HEK293 (cell line): ENCODE results near the gene CDC42SE1.
A peak's percentile ranks its signal among the peaks of the same experiment; 100 is the strongest.

Source experiments
- BCL11B ChIP-seq: fragments of 450-650 bp; formaldehyde crosslinking; IDR thresholded peaks from 2 replicates; pipeline ENCODE4 v1.5.1; 2016; ENCODE audit warnings: low read depth, missing biosample characterization, missing genetic modification characterization
- FEZF1 ChIP-seq: fragments of 450-650 bp; formaldehyde crosslinking; IDR thresholded peaks from 2 replicates; pipeline ENCODE4 v1.5.1; 2016; ENCODE audit warnings: missing biosample characterization, missing genetic modification characterization
- GLIS2 ChIP-seq: fragments of 450-650 bp; formaldehyde crosslinking; IDR thresholded peaks from 2 replicates; pipeline ENCODE4 v1.5.1; 2016; ENCODE audit warnings: missing biosample characterization, missing genetic modification characterization
- KLF1 ChIP-seq: fragments of 450-650 bp; formaldehyde crosslinking; IDR thresholded peaks from 2 replicates; pipeline ENCODE4 v1.5.1; 2016; ENCODE audit warnings: missing biosample characterization, missing genetic modification characterization
- KLF16 ChIP-seq: fragments of 450-650 bp; formaldehyde crosslinking; IDR thresholded peaks from 2 replicates; pipeline ENCODE4 v1.5.1; 2017; ENCODE audit warnings: missing biosample characterization, missing genetic modification characterization
- SALL2 ChIP-seq: fragments of 450-650 bp; formaldehyde crosslinking; IDR thresholded peaks from 2 replicates; pipeline ENCODE4 v1.5.0; 2017; ENCODE audit warnings: missing biosample characterization, mild to moderate bottlenecking, missing genetic modification characterization, borderline replicate concordance
- WT1 ChIP-seq: fragments of 450-650 bp; formaldehyde crosslinking; IDR thresholded peaks from 2 replicates; pipeline ENCODE4 v1.5.1; 2016; ENCODE audit warnings: missing biosample characterization, missing genetic modification characterization
- ZBTB1 ChIP-seq: fragments of 450-650 bp; formaldehyde crosslinking; IDR thresholded peaks from 2 replicates; pipeline ENCODE4 v1.5.1; 2016; ENCODE audit warnings: missing biosample characterization, missing genetic modification characterization
- ZFHX2 ChIP-seq: fragments of 450-650 bp; formaldehyde crosslinking; conservative IDR thresholded peaks from 2 replicates; pipeline ENCODE4 v1.5.1; 2016; ENCODE audit warnings: missing biosample characterization, missing genetic modification characterization
- ZNF140 ChIP-seq: fragments of 450-650 bp; formaldehyde crosslinking; IDR thresholded peaks from 2 replicates; pipeline ENCODE4 v1.5.1; 2016; ENCODE audit warnings: missing biosample characterization, missing genetic modification characterization
- ZNF146 ChIP-seq: fragments of 450-650 bp; formaldehyde crosslinking; IDR thresholded peaks from 2 replicates; pipeline ENCODE4 v1.5.1; 2016; ENCODE audit warnings: missing biosample characterization, missing genetic modification characterization
- ZNF155 ChIP-seq: fragments of 450-650 bp; formaldehyde crosslinking; IDR thresholded peaks from 2 replicates; pipeline ENCODE4 v1.5.1; 2016; ENCODE audit warnings: missing biosample characterization, missing genetic modification characterization
- ZNF37A ChIP-seq: fragments of 450-650 bp; IDR thresholded peaks from 2 replicates; pipeline ENCODE4 v1.5.1; 2018; ENCODE audit warnings: missing biosample characterization, missing genetic modification characterization
- ZNF544 ChIP-seq: fragments of 450-650 bp; formaldehyde crosslinking; IDR thresholded peaks from 2 replicates; pipeline ENCODE4 v1.5.0; 2017; ENCODE audit warnings: missing biosample characterization, missing genetic modification characterization
- ZNF555 ChIP-seq: fragments of 450-650 bp; formaldehyde crosslinking; conservative IDR thresholded peaks from 2 replicates; pipeline ENCODE4 v1.5.1; 2017; ENCODE audit warnings: missing biosample characterization, mild to moderate bottlenecking, missing genetic modification characterization, inconsistent platforms
- ZNF610 ChIP-seq: fragments of 450-650 bp; formaldehyde crosslinking; IDR thresholded peaks from 2 replicates; pipeline ENCODE4 v1.5.1; 2016; ENCODE audit warnings: missing biosample characterization, missing genetic modification characterization, borderline replicate concordance
- ZNF792 ChIP-seq: fragments of 450-650 bp; formaldehyde crosslinking; IDR thresholded peaks from 2 replicates; pipeline ENCODE4 v1.5.1; 2016; ENCODE audit warnings: missing biosample characterization, missing genetic modification characterization
- ZSCAN16 ChIP-seq: fragments of 450-650 bp; formaldehyde crosslinking; IDR thresholded peaks from 2 replicates; pipeline ENCODE4 v1.5.1; 2016; ENCODE audit warnings: missing biosample characterization, missing genetic modification characterization
- ZSCAN30 ChIP-seq: fragments of 450-650 bp; IDR thresholded peaks from 2 replicates; pipeline ENCODE4 v1.5.1; 2018; ENCODE audit warnings: missing biosample characterization, mild to moderate bottlenecking, missing genetic modification characterization, moderate library complexity
- TF ChIP-seq, protein P1 (sequence below): fragments of 450-650 bp; formaldehyde crosslinking; IDR thresholded peaks from 2 replicates; pipeline ENCODE4 v1.5.1; 2016; ENCODE audit warnings: missing biosample characterization, missing genetic modification characterization
- TF ChIP-seq, protein P2 (sequence below): fragments of 450-650 bp; formaldehyde crosslinking; conservative IDR thresholded peaks from 2 replicates; pipeline ENCODE4 v1.5.1; 2016; ENCODE audit warnings: low read depth, missing biosample characterization, missing genetic modification characterization
- TF ChIP-seq, protein P3 (sequence below): fragments of 450-650 bp; formaldehyde crosslinking; IDR thresholded peaks from 2 replicates; pipeline ENCODE4 v1.5.1; 2016; ENCODE audit warnings: missing biosample characterization, missing genetic modification characterization, borderline replicate concordance
- TF ChIP-seq, protein P4 (sequence below): fragments of 450-650 bp; formaldehyde crosslinking; IDR thresholded peaks from 2 replicates; pipeline ENCODE4 v1.5.1; 2016; ENCODE audit warnings: missing biosample characterization, missing genetic modification characterization, low read depth
- TF ChIP-seq, protein P5 (sequence below): fragments of 450-650 bp; formaldehyde crosslinking; IDR thresholded peaks from 2 replicates; pipeline ENCODE4 v1.5.1; 2016; ENCODE audit warnings: missing biosample characterization, missing genetic modification characterization
- TF ChIP-seq, protein P6 (sequence below): fragments of 450-650 bp; formaldehyde crosslinking; IDR thresholded peaks from 2 replicates; pipeline ENCODE4 v1.5.1; 2016; ENCODE audit warnings: missing biosample characterization, missing genetic modification characterization

CDC42SE1 gene

DNA sequence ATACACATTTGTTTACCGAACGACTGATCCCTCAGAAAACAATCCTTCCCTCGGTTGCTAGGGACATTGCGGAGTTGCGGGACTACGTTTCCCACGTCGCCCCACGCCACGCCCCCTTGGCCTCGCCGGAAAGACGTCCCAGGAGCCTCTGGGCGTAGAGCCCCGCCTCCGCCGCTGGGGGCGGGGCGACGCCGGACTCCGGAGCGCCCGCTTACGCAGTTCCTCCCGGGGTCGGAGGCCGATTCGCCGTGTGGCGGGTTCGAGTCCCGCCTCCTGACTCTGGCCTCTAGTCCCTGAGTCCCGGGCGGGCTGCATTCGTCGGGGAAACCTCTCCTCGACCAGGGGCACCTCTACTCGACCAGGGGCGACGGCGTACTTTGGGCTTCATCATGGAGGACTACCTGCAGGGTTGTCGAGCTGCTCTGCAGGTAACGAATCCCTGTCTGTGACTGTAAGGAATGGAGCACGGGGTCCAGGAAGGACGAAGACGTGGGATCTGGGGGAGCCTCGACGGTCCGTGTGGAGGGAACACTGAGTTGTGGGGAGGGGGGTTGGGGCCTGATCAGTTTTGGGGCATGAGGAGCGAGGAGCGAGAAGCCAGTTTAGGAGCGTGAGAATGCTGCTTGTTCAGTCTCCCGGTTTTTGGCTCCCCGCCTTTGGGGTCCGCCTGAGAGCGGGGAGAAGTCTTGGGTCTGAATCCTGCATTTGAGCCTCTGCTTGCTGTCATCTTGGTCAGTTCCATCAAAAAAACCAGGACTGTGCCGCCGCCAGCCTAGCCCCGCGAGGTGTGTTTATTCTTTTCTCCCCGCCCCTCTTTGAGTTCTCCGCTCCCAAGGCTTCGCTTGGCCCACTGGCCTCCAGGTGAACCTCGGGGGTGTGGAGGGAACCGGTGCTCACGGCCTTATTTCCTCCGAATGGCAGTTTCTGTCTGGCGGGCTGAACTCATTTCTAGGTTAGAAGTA is 50.9 kb downstream of the CDC42SE1 start, which contains the start of gene PRUNE1 (continued):
- TF ChIP-seq, protein P1, sequence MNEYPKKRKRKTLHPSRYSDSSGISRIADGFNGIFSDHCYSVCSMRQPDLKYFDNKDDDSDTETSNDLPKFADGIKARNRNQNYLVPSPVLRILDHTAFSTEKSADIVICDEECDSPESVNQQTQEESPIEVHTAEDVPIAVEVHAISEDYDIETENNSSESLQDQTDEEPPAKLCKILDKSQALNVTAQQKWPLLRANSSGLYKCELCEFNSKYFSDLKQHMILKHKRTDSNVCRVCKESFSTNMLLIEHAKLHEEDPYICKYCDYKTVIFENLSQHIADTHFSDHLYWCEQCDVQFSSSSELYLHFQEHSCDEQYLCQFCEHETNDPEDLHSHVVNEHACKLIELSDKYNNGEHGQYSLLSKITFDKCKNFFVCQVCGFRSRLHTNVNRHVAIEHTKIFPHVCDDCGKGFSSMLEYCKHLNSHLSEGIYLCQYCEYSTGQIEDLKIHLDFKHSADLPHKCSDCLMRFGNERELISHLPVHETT (tag by site-specific recombination), result no peak; the same call in 1 of the 2 replicates
- TF ChIP-seq ZFHX2 (tag by site-specific recombination) (peak; percentile 49), ZNF555 (tag by site-specific recombination) (no peak), ZNF146 (0 out of 2 replicates have a peak, but pooled peaks have one; percentile 10), BCL11B (peak; percentile 80), ZSCAN30 (peak; percentile 57), KLF16 (tag by site-specific recombination) (peak; percentile 69; the same call in 1 of the 2 replicates), ZNF140 (no peak), WT1 (no peak; the same call in 1 of the 2 replicates), FEZF1 (tag by site-specific recombination) (no peak), ZNF610 (tag by site-specific recombination) (peak; percentile 61), ZNF544 (no peak), ZSCAN16 (no peak), ZNF37A (tag by site-specific recombination) (no peak), ZNF792 (tag by site-specific recombination) (no peak), GLIS2 (peak; percentile 78), ZNF155 (tag by site-specific recombination) (no peak), SALL2 (tag by site-specific recombination) (no peak), KLF1 (tag by site-specific recombination) (no peak), ZBTB1 (tag by site-specific recombination) (peak; percentile 58; the same call in 1 of the 2 replicates)
- TF ChIP-seq, protein P2, sequence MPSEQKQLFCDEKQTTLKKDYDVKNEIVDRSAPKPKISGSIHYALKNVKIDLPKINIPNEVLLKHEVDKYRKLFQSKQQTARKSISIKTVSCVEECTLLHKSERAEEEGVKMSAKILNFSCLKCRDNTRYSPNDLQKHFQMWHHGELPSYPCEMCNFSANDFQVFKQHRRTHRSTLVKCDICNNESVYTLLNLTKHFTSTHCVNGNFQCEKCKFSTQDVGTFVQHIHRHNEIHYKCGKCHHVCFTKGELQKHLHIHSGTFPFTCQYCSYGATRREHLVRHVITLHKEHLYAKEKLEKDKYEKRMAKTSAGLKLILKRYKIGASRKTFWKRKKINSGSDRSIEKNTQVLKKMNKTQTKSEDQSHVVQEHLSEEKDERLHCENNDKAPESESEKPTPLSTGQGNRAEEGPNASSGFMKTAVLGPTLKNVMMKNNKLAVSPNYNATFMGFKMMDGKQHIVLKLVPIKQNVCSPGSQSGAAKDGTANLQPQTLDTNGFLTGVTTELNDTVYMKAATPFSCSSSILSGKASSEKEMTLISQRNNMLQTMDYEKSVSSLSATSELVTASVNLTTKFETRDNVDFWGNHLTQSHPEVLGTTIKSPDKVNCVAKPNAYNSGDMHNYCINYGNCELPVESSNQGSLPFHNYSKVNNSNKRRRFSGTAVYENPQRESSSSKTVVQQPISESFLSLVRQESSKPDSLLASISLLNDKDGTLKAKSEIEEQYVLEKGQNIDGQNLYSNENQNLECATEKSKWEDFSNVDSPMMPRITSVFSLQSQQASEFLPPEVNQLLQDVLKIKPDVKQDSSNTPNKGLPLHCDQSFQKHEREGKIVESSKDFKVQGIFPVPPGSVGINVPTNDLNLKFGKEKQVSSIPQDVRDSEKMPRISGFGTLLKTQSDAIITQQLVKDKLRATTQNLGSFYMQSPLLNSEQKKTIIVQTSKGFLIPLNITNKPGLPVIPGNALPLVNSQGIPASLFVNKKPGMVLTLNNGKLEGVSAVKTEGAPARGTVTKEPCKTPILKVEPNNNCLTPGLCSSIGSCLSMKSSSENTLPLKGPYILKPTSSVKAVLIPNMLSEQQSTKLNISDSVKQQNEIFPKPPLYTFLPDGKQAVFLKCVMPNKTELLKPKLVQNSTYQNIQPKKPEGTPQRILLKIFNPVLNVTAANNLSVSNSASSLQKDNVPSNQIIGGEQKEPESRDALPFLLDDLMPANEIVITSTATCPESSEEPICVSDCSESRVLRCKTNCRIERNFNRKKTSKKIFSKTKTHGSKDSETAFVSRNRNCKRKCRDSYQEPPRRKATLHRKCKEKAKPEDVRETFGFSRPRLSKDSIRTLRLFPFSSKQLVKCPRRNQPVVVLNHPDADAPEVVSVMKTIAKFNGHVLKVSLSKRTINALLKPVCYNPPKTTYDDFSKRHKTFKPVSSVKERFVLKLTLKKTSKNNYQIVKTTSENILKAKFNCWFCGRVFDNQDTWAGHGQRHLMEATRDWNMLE, result no peak; the same call in none of the 2 replicates
- TF ChIP-seq, protein P3, sequence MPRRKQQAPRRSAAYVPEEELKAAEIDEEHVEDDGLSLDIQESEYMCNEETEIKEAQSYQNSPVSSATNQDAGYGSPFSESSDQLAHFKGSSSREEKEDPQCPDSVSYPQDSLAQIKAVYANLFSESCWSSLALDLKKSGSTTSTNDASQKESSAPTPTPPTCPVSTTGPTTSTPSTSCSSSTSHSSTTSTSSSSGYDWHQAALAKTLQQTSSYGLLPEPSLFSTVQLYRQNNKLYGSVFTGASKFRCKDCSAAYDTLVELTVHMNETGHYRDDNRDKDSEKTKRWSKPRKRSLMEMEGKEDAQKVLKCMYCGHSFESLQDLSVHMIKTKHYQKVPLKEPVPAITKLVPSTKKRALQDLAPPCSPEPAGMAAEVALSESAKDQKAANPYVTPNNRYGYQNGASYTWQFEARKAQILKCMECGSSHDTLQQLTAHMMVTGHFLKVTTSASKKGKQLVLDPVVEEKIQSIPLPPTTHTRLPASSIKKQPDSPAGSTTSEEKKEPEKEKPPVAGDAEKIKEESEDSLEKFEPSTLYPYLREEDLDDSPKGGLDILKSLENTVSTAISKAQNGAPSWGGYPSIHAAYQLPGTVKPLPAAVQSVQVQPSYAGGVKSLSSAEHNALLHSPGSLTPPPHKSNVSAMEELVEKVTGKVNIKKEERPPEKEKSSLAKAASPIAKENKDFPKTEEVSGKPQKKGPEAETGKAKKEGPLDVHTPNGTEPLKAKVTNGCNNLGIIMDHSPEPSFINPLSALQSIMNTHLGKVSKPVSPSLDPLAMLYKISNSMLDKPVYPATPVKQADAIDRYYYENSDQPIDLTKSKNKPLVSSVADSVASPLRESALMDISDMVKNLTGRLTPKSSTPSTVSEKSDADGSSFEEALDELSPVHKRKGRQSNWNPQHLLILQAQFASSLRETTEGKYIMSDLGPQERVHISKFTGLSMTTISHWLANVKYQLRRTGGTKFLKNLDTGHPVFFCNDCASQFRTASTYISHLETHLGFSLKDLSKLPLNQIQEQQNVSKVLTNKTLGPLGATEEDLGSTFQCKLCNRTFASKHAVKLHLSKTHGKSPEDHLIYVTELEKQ, result no peak
- TF ChIP-seq, protein P4, sequence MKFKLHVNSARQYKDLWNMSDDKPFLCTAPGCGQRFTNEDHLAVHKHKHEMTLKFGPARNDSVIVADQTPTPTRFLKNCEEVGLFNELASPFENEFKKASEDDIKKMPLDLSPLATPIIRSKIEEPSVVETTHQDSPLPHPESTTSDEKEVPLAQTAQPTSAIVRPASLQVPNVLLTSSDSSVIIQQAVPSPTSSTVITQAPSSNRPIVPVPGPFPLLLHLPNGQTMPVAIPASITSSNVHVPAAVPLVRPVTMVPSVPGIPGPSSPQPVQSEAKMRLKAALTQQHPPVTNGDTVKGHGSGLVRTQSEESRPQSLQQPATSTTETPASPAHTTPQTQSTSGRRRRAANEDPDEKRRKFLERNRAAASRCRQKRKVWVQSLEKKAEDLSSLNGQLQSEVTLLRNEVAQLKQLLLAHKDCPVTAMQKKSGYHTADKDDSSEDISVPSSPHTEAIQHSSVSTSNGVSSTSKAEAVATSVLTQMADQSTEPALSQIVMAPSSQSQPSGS (tag by site-specific recombination), result no peak
- TF ChIP-seq, protein P5, sequence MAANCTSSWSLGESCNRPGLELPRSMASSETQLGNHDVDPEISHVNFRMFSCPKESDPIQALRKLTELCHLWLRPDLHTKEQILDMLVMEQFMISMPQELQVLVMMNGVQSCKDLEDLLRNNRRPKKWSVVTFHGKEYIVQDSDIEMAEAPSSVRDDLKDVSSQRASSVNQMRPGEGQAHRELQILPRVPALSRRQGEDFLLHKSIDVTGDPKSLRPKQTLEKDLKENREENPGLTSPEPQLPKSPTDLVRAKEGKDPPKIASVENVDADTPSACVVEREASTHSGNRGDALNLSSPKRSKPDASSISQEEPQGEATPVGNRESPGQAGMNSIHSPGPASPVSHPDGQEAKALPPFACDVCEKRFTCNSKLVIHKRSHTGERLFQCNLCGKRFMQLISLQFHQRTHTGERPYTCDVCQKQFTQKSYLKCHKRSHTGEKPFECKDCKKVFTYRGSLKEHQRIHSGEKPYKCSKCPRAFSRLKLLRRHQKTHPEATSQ (tag by site-specific recombination), result no peak
- TF ChIP-seq, protein P6, sequence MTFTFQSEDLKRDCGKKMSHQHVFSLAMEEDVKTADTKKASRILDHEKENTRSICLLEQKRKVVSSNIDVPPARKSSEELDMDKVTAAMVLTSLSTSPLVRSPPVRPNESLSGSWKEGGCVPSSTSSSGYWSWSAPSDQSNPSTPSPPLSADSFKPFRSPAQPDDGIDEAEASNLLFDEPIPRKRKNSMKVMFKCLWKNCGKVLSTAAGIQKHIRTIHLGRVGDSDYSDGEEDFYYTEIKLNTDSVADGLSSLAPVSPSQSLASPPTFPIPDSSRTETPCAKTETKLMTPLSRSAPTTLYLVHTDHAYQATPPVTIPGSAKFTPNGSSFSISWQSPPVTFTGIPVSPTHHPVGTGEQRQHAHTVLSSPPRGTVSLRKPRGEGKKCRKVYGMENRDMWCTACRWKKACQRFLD, result no peak
